AG08396 (cell line): ENCODE measurements around the gene DDAH2.

ENCODE experiments used
- DNase-seq: peaks from one replicate; pipeline ENCODE4 v3.0.0; 2012; ENCODE audit warnings: low spot score, mixed read lengths

The DDAH2 gene

DNA sequence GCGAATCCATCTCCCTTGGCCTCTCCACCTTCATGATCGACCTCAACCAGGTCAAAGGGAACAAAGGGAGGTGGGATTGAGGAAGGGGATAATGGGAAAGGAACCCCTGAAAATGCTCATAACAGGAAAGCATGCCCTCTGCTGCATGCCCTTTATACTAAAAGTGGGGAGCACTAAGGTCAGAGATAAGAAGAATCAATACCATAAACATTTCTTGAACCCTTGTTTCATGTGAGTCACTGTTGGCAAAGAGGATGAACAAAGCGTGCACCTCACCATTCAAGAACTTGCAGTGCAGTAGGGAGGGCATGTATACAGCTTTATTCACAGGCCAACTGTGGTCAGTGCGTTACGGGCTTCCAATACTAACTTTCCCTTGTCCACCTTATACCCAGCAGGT is 31.7 kb upstream of the DDAH2 start:
- no peak for DNase-seq

DNA sequence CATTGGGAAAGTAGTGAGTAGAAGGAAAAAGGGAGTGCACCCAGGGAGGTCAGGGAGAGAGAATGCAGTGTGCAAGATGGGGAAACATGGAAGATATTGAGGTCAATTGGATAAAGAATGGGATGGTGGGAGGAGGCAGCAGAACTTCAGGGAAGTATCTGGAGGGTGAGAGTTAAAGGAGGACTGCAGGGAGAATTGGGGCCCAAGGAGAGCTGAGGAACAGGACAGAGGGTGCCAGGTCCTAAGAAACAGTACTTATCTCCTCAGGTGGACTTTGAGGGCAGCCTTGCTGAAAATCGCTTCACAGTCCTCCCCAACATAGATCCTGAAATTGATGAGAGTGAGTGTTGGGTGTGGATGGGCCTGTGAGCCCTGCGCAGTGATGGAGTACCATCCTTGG is 29.2 kb upstream of the DDAH2 start:
- no peak for DNase-seq

GRCh38 chr6:31752739-31753319 is 23.7 kb upstream of the DDAH2 start:
- peak; percentile 66 for DNase-seq

DNA sequence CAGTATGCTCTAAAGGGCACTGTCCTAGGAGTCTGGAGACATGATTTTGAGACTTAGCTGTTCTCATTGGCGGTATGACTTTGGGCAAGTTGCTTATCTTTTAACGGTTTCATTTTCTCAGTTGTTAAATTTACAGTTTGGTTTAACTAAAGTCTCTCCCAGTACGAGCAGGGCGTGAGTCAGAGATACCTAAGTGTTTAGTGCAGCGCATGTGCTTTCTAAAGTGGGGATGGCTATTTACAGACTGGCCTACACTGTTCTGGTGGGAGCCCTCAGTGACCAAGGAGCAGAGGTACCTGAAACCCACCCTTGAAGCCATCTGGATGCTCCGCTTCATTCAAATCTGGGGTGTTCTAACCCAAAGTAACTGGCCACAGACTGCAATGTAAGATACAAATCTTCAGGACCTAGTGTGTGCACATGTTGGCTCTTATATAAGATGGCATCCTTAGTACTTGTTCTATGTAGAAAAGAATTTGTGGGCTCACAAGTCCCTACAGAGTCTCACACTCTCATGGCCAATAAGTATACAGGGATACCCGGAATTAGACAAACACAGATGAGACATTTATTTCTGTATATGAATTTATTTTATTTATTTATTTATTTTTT is 21.4 kb upstream of the DDAH2 start:
- DNase-seq = no peak

DNA sequence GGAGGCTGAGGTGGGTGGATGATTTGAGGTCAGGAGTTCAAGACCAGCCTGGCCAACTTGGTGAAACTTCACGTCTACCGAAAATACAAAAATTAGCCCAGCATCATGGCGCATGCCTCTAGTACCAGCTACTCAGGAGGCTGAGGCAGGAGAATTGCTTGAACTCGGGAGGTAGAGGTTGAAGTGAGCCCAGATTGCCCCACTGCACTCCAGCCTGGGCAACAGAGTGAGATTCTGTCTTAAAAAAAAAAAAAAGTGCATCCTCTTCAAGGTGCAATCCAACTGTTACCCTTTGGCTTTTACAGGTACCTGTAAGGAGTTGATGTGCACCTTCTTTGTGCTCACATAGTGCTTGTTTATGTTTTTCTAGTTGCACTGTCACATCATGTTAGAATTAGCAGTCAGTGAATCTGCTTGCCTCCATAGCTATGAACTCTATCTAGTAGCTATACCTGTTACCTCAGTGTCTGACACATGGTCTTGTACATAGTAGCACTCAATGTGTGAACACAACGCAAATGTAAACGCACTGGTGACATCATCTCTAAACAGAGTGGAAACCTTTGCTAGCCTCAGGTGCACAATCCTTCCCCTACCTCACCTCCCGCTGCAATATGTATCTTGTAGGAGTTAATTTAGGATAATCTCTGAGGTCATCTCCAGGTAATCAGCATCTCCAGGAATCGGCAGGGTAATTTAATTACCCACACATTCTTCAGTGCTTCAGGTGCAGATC is 20.4 kb upstream of the DDAH2 start:
- DNase-seq = no peak

DNA sequence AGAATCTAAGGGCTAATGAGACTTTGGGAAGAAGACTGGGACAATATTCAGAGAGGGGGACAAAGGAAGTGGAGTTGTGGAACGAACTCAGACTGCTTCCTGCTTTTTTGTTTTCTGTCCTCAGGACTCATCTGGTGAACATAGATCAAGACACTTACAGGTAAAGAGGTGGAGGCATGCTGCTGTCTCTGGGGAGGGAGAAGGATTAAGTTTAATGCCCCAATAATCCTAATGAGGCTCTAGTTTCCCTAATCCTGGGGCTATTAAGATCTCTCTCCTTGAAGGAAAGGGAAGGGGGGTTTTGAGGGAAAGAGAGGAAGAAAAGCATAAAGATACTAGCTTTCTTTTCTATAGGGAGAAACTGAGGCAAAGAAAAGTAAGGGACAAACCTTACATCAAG is 15.3 kb upstream of the DDAH2 start:
- no peak for DNase-seq

GRCh38 chr6:31742894-31743293 is 13.8 kb upstream of the DDAH2 start:
- DNase-seq = no peak

- no peak for DNase-seq
Measured at GRCh38 chr6:31741815-31742214, 12.7 kb upstream of the DDAH2 start.

DNA sequence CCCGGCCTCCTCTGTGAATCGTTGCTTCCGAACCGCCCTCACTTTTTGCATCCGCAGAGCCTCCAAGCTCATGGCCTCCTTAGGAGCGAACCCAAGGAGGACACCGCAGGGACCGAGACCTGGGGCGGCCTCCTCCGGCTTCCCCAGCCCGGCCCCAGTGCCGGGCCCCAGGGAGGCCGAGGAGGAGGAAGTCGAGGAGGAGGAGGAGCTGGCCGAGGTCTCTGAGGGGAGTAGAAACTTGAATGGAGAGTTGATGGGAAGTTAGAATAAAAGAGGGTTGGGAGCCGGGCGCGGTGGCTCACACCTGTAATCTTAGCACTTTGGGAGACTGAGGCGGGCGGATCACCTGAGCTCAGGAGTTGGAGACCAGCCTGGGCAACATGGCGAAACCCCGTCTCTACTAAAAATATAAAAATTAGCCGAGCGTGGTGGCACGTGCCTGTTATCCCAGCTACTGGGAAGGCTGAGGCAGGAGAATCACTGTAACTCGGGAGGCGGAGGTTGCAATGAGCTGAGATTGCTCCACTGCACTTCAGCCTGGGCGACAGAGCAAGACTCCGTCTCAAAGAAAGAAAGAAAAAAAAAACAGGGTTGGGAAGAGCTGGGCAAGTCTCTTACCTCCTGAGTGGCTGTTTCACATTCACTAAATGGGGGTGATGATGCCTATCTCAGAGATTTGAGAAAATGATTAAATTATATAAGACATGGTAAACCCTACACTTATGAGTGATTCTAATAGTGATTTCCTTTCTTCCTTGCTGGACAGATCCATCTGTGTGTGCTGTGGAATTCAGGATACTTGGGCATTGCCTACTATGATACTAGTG is 11.5 kb upstream of the DDAH2 start:
- DNase-seq = no peak

- DNase-seq = peak; percentile 98
Measured at GRCh38 chr6:31739639-31740396, 10.7 kb upstream of the DDAH2 start, which contains the start of gene MSH5. TSS of gene MSH5 (plus strand) at chr6:31740005. CDS start at chr6:31740467, 462 bp downstream.

- DNase-seq = peak; percentile 82
Measured at GRCh38 chr6:31737991-31738979, 9.2 kb upstream of the DDAH2 start.

DNA sequence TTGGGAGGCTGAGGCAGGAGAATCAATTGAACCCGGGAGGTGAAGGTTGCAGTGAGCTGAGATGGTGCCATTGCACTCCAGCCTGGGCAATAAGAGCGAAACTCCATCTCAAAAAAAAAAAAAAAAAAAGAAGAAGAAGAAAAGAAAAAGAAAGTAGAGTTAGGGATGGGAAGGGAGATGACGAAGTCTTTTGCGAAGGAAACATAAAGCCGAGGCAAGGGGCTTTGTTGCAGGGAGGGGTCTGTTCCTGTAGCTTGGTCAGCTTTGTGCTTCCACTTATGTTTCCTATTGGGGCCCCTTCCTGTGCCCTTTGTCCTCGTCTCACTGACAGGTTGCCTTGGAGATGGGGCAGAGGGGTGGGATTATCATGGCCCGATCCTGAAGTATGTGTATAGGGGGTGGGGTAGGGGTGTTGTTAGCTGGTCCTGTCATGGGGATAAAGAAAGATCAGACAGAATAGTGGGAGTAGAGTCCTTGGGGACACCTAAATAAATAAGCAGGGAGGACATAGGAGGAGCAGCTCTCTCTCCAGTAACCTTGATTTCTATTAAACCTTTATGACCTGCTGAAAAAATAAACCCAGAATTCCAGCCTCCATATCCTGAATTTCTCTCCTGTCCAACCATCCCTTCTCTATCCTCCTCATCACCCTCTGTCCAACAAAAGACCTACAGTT is 8.4 kb upstream of the DDAH2 start:
- no peak for DNase-seq

DNA sequence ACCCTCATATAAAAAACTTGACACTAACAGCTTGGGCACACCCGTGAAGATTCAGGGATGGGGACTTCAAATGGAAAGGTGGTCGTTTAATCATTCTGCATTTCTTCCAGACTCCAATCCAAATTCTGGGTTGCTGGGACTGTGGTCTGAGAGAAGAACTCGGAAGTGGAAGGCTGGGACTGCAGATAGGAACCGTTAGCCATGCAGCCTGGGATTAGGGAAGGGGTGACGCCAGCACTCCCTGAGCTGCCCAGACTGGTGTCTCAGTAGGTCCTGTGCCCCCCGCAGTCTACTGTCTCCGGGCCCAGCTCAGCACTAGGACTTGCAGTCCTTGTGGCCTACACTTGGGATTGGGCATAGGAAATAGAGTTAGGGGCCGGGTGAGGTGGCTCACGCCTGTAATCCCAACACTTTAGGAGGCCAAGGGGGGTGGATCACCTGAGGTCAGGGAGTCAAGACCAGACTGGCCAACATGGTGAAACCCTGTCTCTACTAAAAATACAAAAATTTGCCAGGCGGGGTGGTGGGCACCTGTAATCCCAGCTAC is 7.7 kb upstream of the DDAH2 start:
- DNase-seq = no peak

- DNase-seq = peak; percentile 88
Measured at GRCh38 chr6:31736021-31736767, 7.1 kb upstream of the DDAH2 start, which contains the start of gene CLIC1. TSS of gene CLIC1 (minus strand) at chr6:31736530. CDS start at chr6:31736300, 230 bp downstream.

- peak; percentile 63 for DNase-seq
Measured at GRCh38 chr6:31734821-31735406, 5.8 kb upstream of the DDAH2 start.

GRCh38 chr6:31734247-31734820 is 5.2 kb upstream of the DDAH2 start:
- no peak for DNase-seq

DNA sequence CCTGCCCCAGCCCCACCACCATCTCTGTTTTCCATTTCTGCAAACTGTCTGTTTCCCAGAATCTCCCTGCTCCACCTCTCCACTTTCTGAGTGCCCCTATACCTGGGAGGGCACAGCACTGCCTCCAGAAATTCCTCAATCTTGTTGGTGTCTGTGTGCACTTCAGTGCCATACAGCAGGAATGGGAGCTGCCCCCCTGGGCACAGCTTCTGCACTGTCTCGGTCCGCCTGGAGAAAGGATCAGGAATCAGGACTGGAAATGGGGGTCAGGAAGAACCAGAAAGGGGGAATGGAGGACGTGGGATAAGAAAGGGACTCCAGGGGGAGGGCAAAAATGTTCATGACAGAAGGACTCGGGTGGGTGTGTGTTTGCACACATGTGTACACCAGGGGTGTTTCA is 4.6 kb upstream of the DDAH2 start:
- DNase-seq = no peak

- no peak for DNase-seq
Measured at GRCh38 chr6:31732029-31732428, 2.9 kb upstream of the DDAH2 start.
